Right atrium auricular region (tissue), 2 donors: ENCODE data around the gene RAP1A. TPM values are rescaled to one million over a fixed set of nuclear protein-coding genes. Genes with fewer than 3 reads are reported as not detected.

Experiments
- DNase-seq: peaks from one replicate; pipeline ENCODE4 v3.0.0-alpha.2; 2019; ENCODE audit warnings: low spot score
- H3K27ac ChIP-seq, 2 donors: fragments of 200-600 bp; sonication (generic); 1 replicate in 1 of 2; 2 replicates in 1 of 2; pipeline ENCODE4 v1.5.1; 2016 to 2019
- H3K27me3 ChIP-seq, 2 donors: fragments of 200-600 bp; sonication (generic); one replicate each; pipeline versions ENCODE4 v1.5.1 to v1.6.0; 2017 to 2019
- H3K36me3 ChIP-seq: fragments of 200-600 bp; sonication (generic); one replicate; pipeline ENCODE4 v1.5.1; 2016
- H3K4me1 ChIP-seq, 2 donors: fragments of 200-600 bp; sonication (generic); one replicate each; pipeline versions ENCODE4 v1.5.1 to v1.6.0; 2017 to 2019
- H3K4me3 ChIP-seq, 2 donors: fragments of 200-600 bp; sonication (generic); 1 replicate in 1 of 2; 2 replicates in 1 of 2; pipeline ENCODE4 v1.5.1; 2017 to 2019; ENCODE audit warnings: mild to moderate bottlenecking in 1 of 2, moderate library complexity in 1 of 2
- H3K9me3 ChIP-seq, 2 donors: fragments of 200-600 bp; sonication (generic); one replicate each; pipeline ENCODE4 v1.5.1; 2019
- CTCF ChIP-seq, 2 donors: fragments of 200-600 bp; sonication (generic); IDR thresholded peaks; one replicate each; pipeline ENCODE4 v1.5.1; 2019; ENCODE audit warnings: antibody characterized with exemption in 2 of 2
- total RNA-seq, 2 donors: library from RNA; depleted of rRNA; stranded (reverse); fragments of >200 nt; gene quantifications; one replicate each; pipeline ENCODE4 v1.1.0, GENCODE V29; 2016

RAP1A gene
- total RNA-seq, 2 donors from 2014 or later = 62.1 to 72.8 TPM

- DNase-seq = no peak
- no peaks in the 10 kb centered on the region for H3K36me3 ChIP-seq
- no peaks in the 10 kb centered on the region for H3K27me3 ChIP-seq
- TF ChIP-seq CTCF (IDR thresholded peaks at IDR 0.05) = no peak
- H3K4me3 ChIP-seq = no peak overlapping the region
- no peaks in the 10 kb centered on the region for H3K9me3 ChIP-seq
- H3K27ac ChIP-seq = peak overlapping the region in 1 of 2 donors; percentile 73
- peaks cover 0 to 54% of the 10 kb centered on the region in 2 donors for H3K4me1 ChIP-seq
These were observed 126.4 kb downstream of the RAP1A start for GRCh38 chr1:111745675-111746613.

- no peaks in the 10 kb centered on the region for H3K27me3 ChIP-seq
- DNase-seq = no peak
- no peaks in the 10 kb centered on the region for H3K9me3 ChIP-seq
- H3K36me3 ChIP-seq = no peaks in the 10 kb centered on the region
- no peak overlapping the region for H3K27ac ChIP-seq
- TF ChIP-seq CTCF (IDR thresholded peaks at IDR 0.05) = no peak
- H3K4me3 ChIP-seq = no peak overlapping the region
- peaks cover 0 to 47% of the 10 kb centered on the region in 2 donors for H3K4me1 ChIP-seq
These were observed 127.0 kb downstream of the RAP1A start for GRCh38 chr1:111746614-111746999.

GRCh38 chr1:111747282-111747734 is 127.7 kb downstream of the RAP1A start:
- no peaks in the 10 kb centered on the region for H3K36me3 ChIP-seq
- peak; percentile 68 for DNase-seq
- H3K9me3 ChIP-seq = no peaks in the 10 kb centered on the region
- no peaks in the 10 kb centered on the region for H3K27me3 ChIP-seq
- no peak overlapping the region for H3K4me3 ChIP-seq
- peak; percentile 31 to 76 for TF ChIP-seq CTCF (IDR thresholded peaks at IDR 0.05)
- H3K4me1 ChIP-seq = peaks cover 0 to 42% of the 10 kb centered on the region in 2 donors
- no peak overlapping the region for H3K27ac ChIP-seq

GRCh38 chr1:111747947-111748346 is 128.4 kb downstream of the RAP1A start:
- DNase-seq = no peak
- H3K4me3 ChIP-seq = no peak overlapping the region
- no peak overlapping the region for H3K27ac ChIP-seq
- H3K27me3 ChIP-seq = no peaks in the 10 kb centered on the region
- no peaks in the 10 kb centered on the region for H3K36me3 ChIP-seq
- H3K9me3 ChIP-seq = no peaks in the 10 kb centered on the region
- no peak for TF ChIP-seq CTCF (IDR thresholded peaks at IDR 0.05)
- peaks cover 0 to 35% of the 10 kb centered on the region in 2 donors for H3K4me1 ChIP-seq

GRCh38 chr1:111749628-111750027 is 130.0 kb downstream of the RAP1A start:
- Histone ChIP-seq H3K4me1 (peaks cover 0 to 24% of the 10 kb centered on the region in 2 donors), H3K27ac (no peak overlapping the region), H3K9me3 (no peaks in the 10 kb centered on the region), H3K4me3 (no peak overlapping the region), H3K27me3 (no peaks in the 10 kb centered on the region), H3K36me3 (no peaks in the 10 kb centered on the region)
- TF ChIP-seq CTCF (IDR thresholded peaks at IDR 0.05) = no peak
- DNase-seq = no peak
